DOHH2 (cell line): ENCODE results near the gene CEP112.

Source experiments
- CTCF ChIP-seq: fragments of 200-600 bp; sonication (generic); IDR thresholded peaks from one replicate; pipeline ENCODE4 v1.5.1; 2014; ENCODE audit warnings: antibody characterized with exemption, mild to moderate bottlenecking, low read depth, low read length; ENCODE audit not compliant: poor library complexity, severe bottlenecking
- EZH2phosphoT487 ChIP-seq: fragments of 200-600 bp; sonication (generic); IDR thresholded peaks from 2 replicates; pipeline ENCODE4 v1.6.1; 2017; ENCODE audit warnings: borderline replicate concordance, mild to moderate bottlenecking, antibody characterized with exemption, low read length, moderate library complexity, mixed read lengths

- no peak for TF ChIP-seq CTCF
- TF ChIP-seq EZH2phosphoT487 = no peak
Observed at GRCh38 chr17:66091445-66092080, 100.4 kb downstream of the CEP112 start.
